Astrocyte (in vitro differentiated cells and primary cell): ENCODE results near the gene HS6ST2. TPM values are rescaled to one million over a fixed set of nuclear protein-coding genes. Genes with fewer than 3 reads are reported as not detected.

Experiments used
- DNase-seq: peaks from one replicate; pipeline ENCODE4 v3.0.0-alpha.2; 2010; ENCODE audit warnings: low read depth
- FAIRE-seq: peaks from 2 replicates; lab custom pipeline; 2011; peaks lifted over from hg19 to GRCh38; lab: Jason Lieb, UNC
- H2AFZ ChIP-seq: 2 replicates; pipeline ENCODE4 v1.6.0; 2012; ENCODE audit warnings: low read depth, low read length, inconsistent platforms
- H3K27ac ChIP-seq: 2 replicates; pipeline ENCODE4 v1.5.1; 2011; ENCODE audit warnings: low read depth, low read length, inconsistent platforms
- H3K27me3 ChIP-seq: 2 replicates; pipeline ENCODE4 v1.6.0; 2011; ENCODE audit warnings: low read length, inconsistent platforms; ENCODE audit not compliant: insufficient read depth
- H3K36me3 ChIP-seq: 2 replicates; pipeline ENCODE4 v1.5.1; 2011; ENCODE audit warnings: low read length, inconsistent platforms; ENCODE audit not compliant: insufficient read depth
- H3K4me1 ChIP-seq: 2 replicates; pipeline ENCODE4 v1.5.1; 2011; ENCODE audit warnings: low read length, inconsistent platforms; ENCODE audit not compliant: insufficient read depth
- H3K4me2 ChIP-seq: 2 replicates; pipeline ENCODE4 v1.6.0; 2012; ENCODE audit warnings: low read length, inconsistent platforms
- H3K4me3 ChIP-seq: 2 replicates; pipeline ENCODE4 v1.5.1; 2011; ENCODE audit warnings: low read depth, mild to moderate bottlenecking, low read length, inconsistent platforms; ENCODE audit not compliant: insufficient read depth
- H3K79me2 ChIP-seq: 2 replicates; pipeline ENCODE4 v1.6.0; 2012; ENCODE audit warnings: mild to moderate bottlenecking, low read length, inconsistent platforms; ENCODE audit not compliant: insufficient read depth
- H3K9ac ChIP-seq: 2 replicates; pipeline ENCODE4 v1.6.0; 2012; ENCODE audit warnings: mild to moderate bottlenecking, low read length, inconsistent platforms
- H3K9me3 ChIP-seq: 2 replicates; pipeline ENCODE4 v1.5.1; 2012; ENCODE audit warnings: low read depth, mild to moderate bottlenecking, low read length, inconsistent platforms; ENCODE audit not compliant: insufficient read depth
- H4K20me1 ChIP-seq: 2 replicates; pipeline ENCODE4 v1.6.0; 2012; ENCODE audit warnings: low read length, inconsistent platforms; ENCODE audit not compliant: insufficient read depth
- H3K27ac Mint-ChIP-seq: one replicate; pipeline ENCODE4 v1.8.0; 2021; ENCODE audit warnings: mild to moderate bottlenecking, mixed read lengths; ENCODE audit not compliant: unreplicated experiment
- H3K27me3 Mint-ChIP-seq: one replicate; pipeline ENCODE4 v1.8.0; 2021; ENCODE audit warnings: low read depth, mixed read lengths; ENCODE audit not compliant: unreplicated experiment
- H3K36me3 Mint-ChIP-seq: one replicate; pipeline ENCODE4 v1.8.0; 2021; ENCODE audit warnings: low read depth, mixed read lengths; ENCODE audit not compliant: unreplicated experiment
- H3K4me1 Mint-ChIP-seq: one replicate; pipeline ENCODE4 v1.8.0; 2021; ENCODE audit warnings: low read depth, mixed read lengths; ENCODE audit not compliant: unreplicated experiment
- H3K4me3 Mint-ChIP-seq: one replicate; pipeline ENCODE4 v1.8.0; 2021; ENCODE audit warnings: mild to moderate bottlenecking, moderate library complexity, mixed read lengths; ENCODE audit not compliant: unreplicated experiment
- H3K9me3 Mint-ChIP-seq: one replicate; pipeline ENCODE4 v1.8.0; 2021; ENCODE audit warnings: mild to moderate bottlenecking, mixed read lengths; ENCODE audit not compliant: unreplicated experiment
- EZH2 ChIP-seq: IDR thresholded peaks from 2 replicates; pipeline ENCODE4 v1.6.1; 2012; ENCODE audit warnings: mild to moderate bottlenecking, low read length, inconsistent platforms; ENCODE audit not compliant: insufficient read depth
- total RNA-seq: library from RNA; stranded (reverse); gene quantifications from 2 replicates; pipeline ENCODE4 v1.2.1, GENCODE V29; 2021
- TF ChIP-seq, protein P1 (sequence below): IDR thresholded peaks from 2 replicates; pipeline ENCODE4 v1.5.1; 2011; ENCODE audit warnings: low read depth, mild to moderate bottlenecking, inconsistent platforms, low read length, moderate library complexity; ENCODE audit not compliant: insufficient read depth

The HS6ST2 gene
- total RNA-seq, 1 donor from 2014 or later, result 12.9 TPM

GRCh38 chrX:132728296-132728695 lies 230.1 kb downstream of the HS6ST2 start:
- Mint-ChIP-seq H3K27ac (no peak overlapping the region), H3K36me3 (no peaks in the 10 kb centered on the region), H3K9me3 (no peaks in the 10 kb centered on the region), H3K4me3 (no peak overlapping the region), H3K27me3 (no peaks in the 10 kb centered on the region), H3K4me1 (no peaks in the 10 kb centered on the region)
- Histone ChIP-seq H3K27me3 (no peaks in the 10 kb centered on the region), H3K27ac (no peak overlapping the region), H3K79me2 (no peaks in the 10 kb centered on the region), H3K4me3 (no peak overlapping the region), H3K36me3 (no peaks in the 10 kb centered on the region), H4K20me1 (no peaks in the 10 kb centered on the region), H3K9ac (no peak overlapping the region), H2AFZ (no peak overlapping the region), H3K4me1 (no peaks in the 10 kb centered on the region), H3K4me2 (no peak overlapping the region), H3K9me3 (no peaks in the 10 kb centered on the region)
- FAIRE-seq, result no peak
- DNase-seq, result no peak
- TF ChIP-seq, protein P1, sequence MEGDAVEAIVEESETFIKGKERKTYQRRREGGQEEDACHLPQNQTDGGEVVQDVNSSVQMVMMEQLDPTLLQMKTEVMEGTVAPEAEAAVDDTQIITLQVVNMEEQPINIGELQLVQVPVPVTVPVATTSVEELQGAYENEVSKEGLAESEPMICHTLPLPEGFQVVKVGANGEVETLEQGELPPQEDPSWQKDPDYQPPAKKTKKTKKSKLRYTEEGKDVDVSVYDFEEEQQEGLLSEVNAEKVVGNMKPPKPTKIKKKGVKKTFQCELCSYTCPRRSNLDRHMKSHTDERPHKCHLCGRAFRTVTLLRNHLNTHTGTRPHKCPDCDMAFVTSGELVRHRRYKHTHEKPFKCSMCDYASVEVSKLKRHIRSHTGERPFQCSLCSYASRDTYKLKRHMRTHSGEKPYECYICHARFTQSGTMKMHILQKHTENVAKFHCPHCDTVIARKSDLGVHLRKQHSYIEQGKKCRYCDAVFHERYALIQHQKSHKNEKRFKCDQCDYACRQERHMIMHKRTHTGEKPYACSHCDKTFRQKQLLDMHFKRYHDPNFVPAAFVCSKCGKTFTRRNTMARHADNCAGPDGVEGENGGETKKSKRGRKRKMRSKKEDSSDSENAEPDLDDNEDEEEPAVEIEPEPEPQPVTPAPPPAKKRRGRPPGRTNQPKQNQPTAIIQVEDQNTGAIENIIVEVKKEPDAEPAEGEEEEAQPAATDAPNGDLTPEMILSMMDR, result no peak
- TF ChIP-seq EZH2, result no peak

GRCh38 chrX:132718431-132718958 lies 239.9 kb downstream of the HS6ST2 start:
- no peak for FAIRE-seq

DNA sequence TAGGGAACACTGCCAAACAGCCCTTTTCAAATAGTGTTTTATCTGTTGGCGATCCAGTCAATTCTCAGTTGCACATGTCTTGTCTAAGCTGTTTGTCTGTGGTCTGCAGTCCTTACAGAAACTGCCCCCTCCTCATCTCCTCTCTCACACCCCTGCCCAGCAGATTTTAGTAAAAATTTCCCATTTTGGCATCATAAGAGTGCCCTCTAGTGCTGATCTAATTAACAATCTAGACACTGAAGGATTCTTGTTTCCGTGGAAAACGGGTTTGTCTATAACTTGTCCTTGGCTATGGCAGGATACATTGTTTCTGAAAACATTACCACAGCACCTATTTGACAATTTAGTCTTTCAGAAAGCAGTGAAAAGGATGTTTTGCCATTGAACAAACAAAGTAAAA lies 242.4 kb downstream of the HS6ST2 start:
- peak; percentile 69 for FAIRE-seq
- Histone ChIP-seq H3K36me3 (no peaks in the 10 kb centered on the region), H3K79me2 (no peaks in the 10 kb centered on the region), H3K9ac (no peak overlapping the region), H4K20me1 (no peaks in the 10 kb centered on the region), H3K27me3 (no peaks in the 10 kb centered on the region), H3K4me1 (no peaks in the 10 kb centered on the region), H3K4me3 (no peak overlapping the region), H3K27ac (no peak overlapping the region), H3K4me2 (no peak overlapping the region), H3K9me3 (no peaks in the 10 kb centered on the region), H2AFZ (no peak overlapping the region)
- TF ChIP-seq, protein P1, result peak; percentile 27
- no peak for TF ChIP-seq EZH2
- H3K4me1 Mint-ChIP-seq, result peaks cover 10% of the 10 kb centered on the region
- no peaks in the 10 kb centered on the region for H3K27me3 Mint-ChIP-seq
- no peak for DNase-seq
- H3K36me3 Mint-ChIP-seq, result no peaks in the 10 kb centered on the region
- no peaks in the 10 kb centered on the region for H3K9me3 Mint-ChIP-seq
- no peak overlapping the region for H3K4me3 Mint-ChIP-seq
- no peak overlapping the region for H3K27ac Mint-ChIP-seq

More at GRCh38 chrX:132718431-132718958, 239.9 kb downstream of the HS6ST2 start:
- Mint-ChIP-seq H3K36me3 (no peaks in the 10 kb centered on the region), H3K9me3 (no peaks in the 10 kb centered on the region), H3K4me3 (no peak overlapping the region), H3K27me3 (no peaks in the 10 kb centered on the region), H3K27ac (no peak overlapping the region), H3K4me1 (no peaks in the 10 kb centered on the region)
- H3K9ac ChIP-seq, result no peak overlapping the region
- H3K79me2 ChIP-seq, result no peaks in the 10 kb centered on the region
- DNase-seq, result no peak
- no peaks in the 10 kb centered on the region for H3K9me3 ChIP-seq
- no peak overlapping the region for H3K4me3 ChIP-seq
- TF ChIP-seq EZH2, result no peak
- TF ChIP-seq, protein P1, result no peak
- H3K27ac ChIP-seq, result no peak overlapping the region
- H3K36me3 ChIP-seq, result no peaks in the 10 kb centered on the region
- H3K4me1 ChIP-seq, result no peaks in the 10 kb centered on the region
- no peaks in the 10 kb centered on the region for H4K20me1 ChIP-seq
- H3K27me3 ChIP-seq, result no peaks in the 10 kb centered on the region
- H3K4me2 ChIP-seq, result no peak overlapping the region
- H2AFZ ChIP-seq, result no peak overlapping the region
